ENCODE data around the gene CCDC177. TPM values are rescaled to one million over a fixed set of nuclear protein-coding genes. Genes with fewer than 3 reads are reported as not detected.

The CCDC177 gene
- polyA plus RNA-seq, 1 donor = 0.07 TPM

DNA sequence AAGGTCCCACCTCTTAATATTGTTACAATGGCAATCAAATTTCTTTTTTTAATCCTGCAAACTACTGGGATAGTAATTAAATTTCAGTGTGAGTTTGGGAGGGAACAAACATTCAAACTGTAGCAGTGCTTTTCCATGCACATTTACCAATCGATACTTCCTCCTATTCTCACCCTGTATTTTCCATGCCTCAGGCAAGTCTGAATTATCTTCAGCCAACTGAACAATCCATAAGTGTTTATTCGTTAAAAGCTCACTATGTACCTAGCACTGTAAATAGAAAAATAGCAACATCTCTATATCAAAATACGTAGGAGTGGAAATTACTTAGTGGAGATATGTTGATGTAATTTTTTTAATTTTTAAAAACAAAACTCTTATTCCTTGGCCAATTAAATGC lies 43.5 kb downstream of the CCDC177 start:
- Histone ChIP-seq H3K27me3 (ENCODE audit: control insufficient read depth, insufficient read depth, low read length) (peaks cover 4% of the 10 kb centered on the region), H3K36me3 (ENCODE audit: control insufficient read depth, insufficient read depth, low read length) (no peaks in the 10 kb centered on the region), H3K9me3 (ENCODE audit: control insufficient read depth, low read depth, low read length) (no peaks in the 10 kb centered on the region), H3K4me3 (ENCODE audit: low read length) (no peak overlapping the region), H3K4me1 (ENCODE audit: control insufficient read depth, insufficient read depth, low read length) (no peaks in the 10 kb centered on the region), H3K27ac (ENCODE audit: low read length) (no peak overlapping the region)
- WGBS (ENCODE audit: insufficient coverage, low lambda C conversion rate) = 100% methylated on average over 1 of the region's 3 CpGs
- no peak for DNase-seq

DNA sequence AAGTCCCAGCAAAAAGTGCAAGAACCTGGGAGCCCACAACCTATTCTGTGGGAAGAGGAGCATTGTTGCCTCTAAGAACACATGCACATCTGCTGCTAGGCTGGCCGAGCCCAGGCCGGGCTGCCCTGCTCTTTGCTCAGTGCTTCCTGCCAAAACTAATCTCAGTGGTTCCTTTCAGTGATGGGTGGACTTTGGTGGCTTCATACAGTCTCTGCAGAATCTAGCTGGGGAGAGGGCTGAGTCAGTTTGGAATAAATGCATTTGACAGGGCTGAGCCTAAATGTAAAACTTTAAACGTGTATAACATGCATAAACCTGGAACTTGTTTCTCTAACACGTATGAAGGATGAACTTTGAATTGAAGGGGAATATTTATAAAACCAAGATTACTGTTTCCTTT lies 44.6 kb downstream of the CCDC177 start:
- DNase-seq = no peak
- 92% methylated on average over 2 of the region's 4 CpGs for whole genome bisulfite sequencing (ENCODE audit: insufficient coverage, low lambda C conversion rate)
- no peaks in the 10 kb centered on the region for H3K27me3 ChIP-seq (ENCODE audit: control insufficient read depth, insufficient read depth, low read length)

GRCh38 chr14:69529563-69529962 lies 45.1 kb downstream of the CCDC177 start:
- Histone ChIP-seq H3K4me3 (ENCODE audit: low read length) (no peak overlapping the region), H3K27ac (ENCODE audit: low read length) (no peak overlapping the region), H3K4me1 (ENCODE audit: control insufficient read depth, insufficient read depth, low read length) (no peaks in the 10 kb centered on the region), H3K27me3 (ENCODE audit: control insufficient read depth, insufficient read depth, low read length) (no peaks in the 10 kb centered on the region), H3K9me3 (ENCODE audit: control insufficient read depth, low read depth, low read length) (no peaks in the 10 kb centered on the region), H3K36me3 (ENCODE audit: control insufficient read depth, insufficient read depth, low read length) (no peaks in the 10 kb centered on the region)
- WGBS (ENCODE audit: insufficient coverage, low lambda C conversion rate) = no CpG with 5 or more reads among the region's 3 CpGs
- no peak for DNase-seq

More for the DNA sequence above, 44.6 kb downstream of the CCDC177 start:
- H3K9me3 ChIP-seq (ENCODE audit: control insufficient read depth, low read depth, low read length) = no peaks in the 10 kb centered on the region
- no peak overlapping the region for H3K27ac ChIP-seq (ENCODE audit: low read length)
- H3K4me1 ChIP-seq (ENCODE audit: control insufficient read depth, insufficient read depth, low read length) = no peaks in the 10 kb centered on the region
- H3K4me3 ChIP-seq (ENCODE audit: low read length) = no peak overlapping the region
- no peaks in the 10 kb centered on the region for H3K36me3 ChIP-seq (ENCODE audit: control insufficient read depth, insufficient read depth, low read length)

- WGBS (ENCODE audit: insufficient coverage, low lambda C conversion rate) = no CpG with 5 or more reads among the region's 5 CpGs
- H3K4me3 ChIP-seq (ENCODE audit: low read length) = no peak overlapping the region
- H3K9me3 ChIP-seq (ENCODE audit: control insufficient read depth, low read depth, low read length) = no peaks in the 10 kb centered on the region
Observed at GRCh38 chr14:69528930-69529329, 45.7 kb downstream of the CCDC177 start.

DNA sequence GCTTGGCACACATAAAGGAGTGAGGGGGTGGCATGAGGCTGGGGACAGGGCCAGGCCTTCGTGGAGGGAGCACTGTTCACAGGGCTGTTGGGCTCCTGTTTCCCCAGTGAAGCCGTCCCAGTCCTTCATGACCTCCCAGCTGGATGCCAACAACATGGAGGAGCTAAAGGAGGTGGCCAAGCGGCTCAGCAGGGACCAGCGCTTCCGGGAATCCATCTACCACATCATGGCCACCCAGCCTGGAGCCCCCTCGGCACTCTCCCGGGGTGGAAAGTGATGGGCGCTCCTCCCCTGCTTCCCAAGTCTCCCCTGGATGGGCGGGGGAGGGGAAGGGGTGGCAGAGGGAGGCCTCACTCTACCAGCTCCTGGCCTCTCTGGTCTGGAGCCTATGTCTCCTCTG lies 46.5 kb downstream of the CCDC177 start:
- H3K4me3 ChIP-seq (ENCODE audit: low read length) = no peak overlapping the region
- WGBS (ENCODE audit: insufficient coverage, low lambda C conversion rate) = no CpG with 5 or more reads among the region's 9 CpGs
- H3K36me3 ChIP-seq (ENCODE audit: control insufficient read depth, insufficient read depth, low read length) = no peaks in the 10 kb centered on the region
- no peak overlapping the region for H3K27ac ChIP-seq (ENCODE audit: low read length)
- no peaks in the 10 kb centered on the region for H3K4me1 ChIP-seq (ENCODE audit: control insufficient read depth, insufficient read depth, low read length)
- H3K9me3 ChIP-seq (ENCODE audit: control insufficient read depth, low read depth, low read length) = no peaks in the 10 kb centered on the region
- H3K27me3 ChIP-seq (ENCODE audit: control insufficient read depth, insufficient read depth, low read length) = no peaks in the 10 kb centered on the region
- DNase-seq = no peak

More at GRCh38 chr14:69528930-69529329, 45.7 kb downstream of the CCDC177 start:
- Histone ChIP-seq H3K4me1 (ENCODE audit: control insufficient read depth, insufficient read depth, low read length) (no peaks in the 10 kb centered on the region), H3K27me3 (ENCODE audit: control insufficient read depth, insufficient read depth, low read length) (no peaks in the 10 kb centered on the region), H3K27ac (ENCODE audit: low read length) (no peak overlapping the region), H3K36me3 (ENCODE audit: control insufficient read depth, insufficient read depth, low read length) (no peaks in the 10 kb centered on the region)
- DNase-seq = no peak

DNA sequence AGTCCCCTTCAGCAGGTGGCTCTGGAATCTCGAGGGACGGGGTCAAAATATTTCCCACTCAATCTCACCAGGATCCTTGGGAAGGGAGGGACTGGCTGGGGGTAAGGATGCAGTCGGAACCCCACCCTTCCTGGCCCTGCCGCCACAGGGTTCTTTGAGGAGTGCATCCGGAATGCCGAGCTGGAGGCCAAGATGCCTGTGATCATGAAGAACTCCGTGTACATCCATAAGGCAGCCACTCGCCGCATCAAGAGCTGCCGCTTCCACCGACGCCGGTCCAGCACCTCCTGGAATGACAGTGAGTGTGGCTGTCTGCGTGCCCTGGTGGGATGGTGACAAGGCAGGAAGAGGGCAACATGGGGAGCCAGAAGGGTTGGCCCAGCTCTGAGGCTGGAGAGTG lies 47.0 kb downstream of the CCDC177 start:
- Histone ChIP-seq H3K4me1 (ENCODE audit: control insufficient read depth, insufficient read depth, low read length) (no peaks in the 10 kb centered on the region), H3K4me3 (ENCODE audit: low read length) (no peak overlapping the region), H3K9me3 (ENCODE audit: control insufficient read depth, low read depth, low read length) (no peaks in the 10 kb centered on the region), H3K27me3 (ENCODE audit: control insufficient read depth, insufficient read depth, low read length) (no peaks in the 10 kb centered on the region), H3K36me3 (ENCODE audit: control insufficient read depth, insufficient read depth, low read length) (no peaks in the 10 kb centered on the region), H3K27ac (ENCODE audit: low read length) (no peak overlapping the region)
- no peak for DNase-seq
- WGBS (ENCODE audit: insufficient coverage, low lambda C conversion rate) = no CpG with 5 or more reads among the region's 14 CpGs

DNA sequence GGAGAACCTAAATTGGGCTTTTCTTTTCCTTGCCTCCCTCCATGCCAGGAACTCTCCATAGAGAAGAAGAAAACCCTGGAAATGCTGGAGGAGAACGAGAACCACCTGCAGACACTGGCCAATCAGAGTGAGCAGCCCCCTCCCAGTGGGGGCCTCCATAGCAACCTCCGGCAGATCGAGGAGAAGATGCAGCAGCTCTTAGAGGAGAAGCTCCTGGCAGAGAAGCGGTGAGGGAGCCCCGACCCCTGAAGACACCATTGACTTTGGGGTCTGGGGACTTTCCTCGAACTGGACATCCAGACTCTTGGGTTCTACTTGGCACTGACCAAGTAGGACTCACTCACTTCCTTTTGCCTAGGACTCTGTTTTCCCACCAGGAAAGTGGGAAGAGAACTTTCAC lies 48.8 kb downstream of the CCDC177 start:
- WGBS (ENCODE audit: insufficient coverage, low lambda C conversion rate) = no CpG with 5 or more reads among the region's 6 CpGs
- no peak overlapping the region for H3K4me3 ChIP-seq (ENCODE audit: low read length)
- H3K36me3 ChIP-seq (ENCODE audit: control insufficient read depth, insufficient read depth, low read length) = no peaks in the 10 kb centered on the region
- H3K27ac ChIP-seq (ENCODE audit: low read length) = no peak overlapping the region
- no peaks in the 10 kb centered on the region for H3K4me1 ChIP-seq (ENCODE audit: control insufficient read depth, insufficient read depth, low read length)
- DNase-seq = no peak
- no peaks in the 10 kb centered on the region for H3K9me3 ChIP-seq (ENCODE audit: control insufficient read depth, low read depth, low read length)
- peaks cover 3% of the 10 kb centered on the region for H3K27me3 ChIP-seq (ENCODE audit: control insufficient read depth, insufficient read depth, low read length)

GRCh38 chr14:69522026-69522425 lies 52.6 kb downstream of the CCDC177 start:
- Histone ChIP-seq H3K4me3 (ENCODE audit: low read length) (no peak overlapping the region), H3K4me1 (ENCODE audit: control insufficient read depth, insufficient read depth, low read length) (no peaks in the 10 kb centered on the region), H3K27me3 (ENCODE audit: control insufficient read depth, insufficient read depth, low read length) (peaks cover 7% of the 10 kb centered on the region), H3K27ac (ENCODE audit: low read length) (no peak overlapping the region), H3K9me3 (ENCODE audit: control insufficient read depth, low read depth, low read length) (no peaks in the 10 kb centered on the region), H3K36me3 (ENCODE audit: control insufficient read depth, insufficient read depth, low read length) (no peaks in the 10 kb centered on the region)
- WGBS (ENCODE audit: insufficient coverage, low lambda C conversion rate) = no CpG with 5 or more reads among the region's 6 CpGs
- no peak for DNase-seq

Other genes with a start within 250 kb of the CCDC177 start
- 163 TPM for gene ERH, start 176.6 kb downstream of the CCDC177 start, polyA plus RNA-seq
- gene SLC39A9, start 176.2 kb downstream of the CCDC177 start, polyA plus RNA-seq = 66.9 TPM
- gene PLEKHD1, start 90.1 kb downstream of the CCDC177 start, polyA plus RNA-seq = 0.03 TPM
- gene SUSD6, start 36.7 kb upstream of the CCDC177 start, polyA plus RNA-seq = 40.4 TPM
- gene SRSF5, start 192.3 kb upstream of the CCDC177 start, polyA plus RNA-seq = 565 TPM
- gene SLC10A1, start 222.4 kb upstream of the CCDC177 start, polyA plus RNA-seq = 0.13 TPM

Measured in large intestine (tissue), 3 donors.